GM19035 (cell line): ENCODE results near the gene XG.
"Not testable (repeated sequence)": the region's sequence is repeated elsewhere in the genome, so short reads cannot be mapped to it uniquely, and the experiment has no call there.

Experiments
- ATAC-seq: cut with Tn5 transposase; IDR thresholded peaks from one replicate; pipeline ENCODE4 v1.9.1; 2021; ENCODE audit not compliant: unreplicated experiment

XG gene

DNA sequence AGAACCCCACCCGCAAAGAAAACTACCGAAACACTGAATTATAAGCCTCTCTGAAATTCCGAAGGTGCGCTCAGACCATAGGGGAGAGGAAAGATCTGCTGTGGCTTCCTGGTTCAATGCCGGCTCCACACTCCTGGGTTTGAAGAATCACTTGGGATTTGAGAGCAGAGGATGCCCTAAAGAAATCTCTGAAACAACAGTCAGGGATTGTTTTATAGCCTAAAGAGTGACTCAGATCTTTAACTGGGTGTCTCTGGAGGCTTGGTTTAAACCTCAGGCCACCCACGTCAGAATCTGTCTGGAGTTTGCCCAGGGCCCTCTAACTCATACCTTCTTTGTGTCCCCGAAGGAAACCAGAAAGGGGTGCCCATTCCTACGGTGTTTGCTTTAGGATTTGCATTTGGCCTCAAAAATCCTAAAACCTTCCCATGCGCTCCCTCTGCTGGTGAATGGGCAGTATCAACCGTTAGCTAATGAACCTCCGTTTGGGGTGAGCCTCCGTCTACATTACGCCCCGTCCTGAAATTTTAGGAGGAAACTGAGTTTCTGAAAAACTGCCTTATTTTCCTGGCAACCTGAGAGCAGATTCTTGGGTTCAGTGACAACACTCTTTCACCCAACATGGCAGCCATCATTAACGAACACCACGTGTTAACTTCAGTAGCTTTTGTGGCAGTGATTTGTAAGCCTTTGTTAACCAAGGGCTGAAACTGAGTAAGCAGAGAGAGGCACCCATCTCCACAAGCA is 60.5 kb downstream of the XG start:
- ATAC-seq: not testable (repeated sequence)

DNA sequence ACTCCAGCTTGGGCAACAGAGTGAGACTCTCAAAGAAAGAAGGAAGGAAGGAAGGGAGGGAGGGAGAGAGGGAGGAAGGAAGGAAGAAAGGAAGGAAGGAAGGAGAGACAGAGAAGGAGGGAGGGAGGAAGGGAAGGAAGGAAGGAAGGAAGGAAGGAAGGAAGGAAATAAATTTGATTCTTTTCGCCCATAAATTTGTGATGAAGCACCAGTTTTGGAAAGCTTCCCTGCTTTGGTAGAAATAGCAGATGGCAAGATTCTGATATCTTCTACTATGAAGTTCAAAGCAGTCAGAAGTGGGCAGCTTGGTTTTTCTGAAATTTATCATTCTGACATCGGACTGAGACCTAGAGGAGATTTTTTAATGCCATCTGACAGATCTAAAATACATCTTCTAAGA is 65.2 kb downstream of the XG start:
- ATAC-seq: no peak

DNA sequence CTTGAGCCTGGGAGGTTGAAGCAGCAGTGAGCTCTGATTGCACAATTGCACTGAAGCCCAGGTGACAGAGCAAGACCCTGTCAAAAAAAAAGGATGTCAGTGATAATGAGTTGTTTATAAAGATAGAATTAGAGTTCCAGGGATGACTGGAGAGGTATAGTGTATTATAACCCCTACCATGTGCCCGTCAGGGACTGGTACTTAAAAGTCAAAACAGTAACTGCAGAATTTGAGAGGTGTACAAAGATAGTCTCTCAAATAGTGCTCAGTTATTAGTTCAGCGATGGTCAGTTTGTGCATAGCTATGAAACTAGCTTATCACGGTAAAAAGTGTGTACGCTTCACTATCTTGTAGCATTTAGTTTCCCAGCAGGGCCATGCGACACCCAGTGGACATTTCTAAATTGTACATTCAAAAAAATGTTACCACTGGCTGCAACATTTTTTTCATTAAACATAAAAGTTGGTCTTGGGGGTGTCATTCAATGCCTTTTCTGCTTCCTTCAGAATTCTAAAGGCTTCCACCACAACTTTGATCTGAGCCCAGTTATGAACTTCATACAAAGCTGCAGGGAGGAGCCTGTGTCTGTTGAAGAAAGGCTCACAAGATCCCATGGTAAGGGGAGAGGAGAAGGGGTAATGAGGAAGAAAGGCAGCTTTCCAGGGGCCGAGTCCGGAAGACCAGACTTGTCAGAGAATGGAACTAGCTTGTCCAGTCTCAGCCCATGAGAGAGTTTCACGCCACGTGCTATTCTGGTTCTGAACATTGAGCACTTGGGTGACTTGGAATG is 67.7 kb downstream of the XG start:
- no peak for ATAC-seq

DNA sequence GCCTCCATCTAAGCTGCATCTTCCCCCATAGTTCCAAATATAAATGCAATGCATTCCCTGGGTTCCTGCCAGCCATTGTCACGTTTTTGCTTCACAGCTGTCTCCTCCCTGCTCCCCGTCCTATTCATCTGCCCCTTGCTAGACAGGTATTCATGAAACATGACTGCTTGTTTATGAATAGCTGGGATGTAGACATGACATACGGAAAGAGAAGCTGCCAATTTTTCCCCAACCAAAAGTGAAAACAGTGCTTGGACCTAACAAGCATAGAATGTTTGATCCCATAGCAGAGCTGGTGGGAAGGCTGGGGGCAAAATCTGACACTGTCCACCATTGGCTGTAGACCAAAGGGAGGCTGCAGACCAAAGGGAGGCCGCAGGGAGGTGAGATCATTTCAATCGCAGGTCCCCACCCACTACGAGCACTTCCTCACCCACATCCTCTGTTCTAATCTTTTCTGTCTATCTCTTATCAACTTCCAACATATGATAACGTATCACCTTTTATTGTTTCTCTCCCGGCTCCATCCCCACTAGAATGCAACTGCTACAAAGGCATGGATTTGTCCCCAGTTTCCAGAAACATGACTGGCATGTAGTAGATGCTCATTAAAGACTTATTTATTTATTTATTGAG is 68.4 kb downstream of the XG start:
- no peak for ATAC-seq

DNA sequence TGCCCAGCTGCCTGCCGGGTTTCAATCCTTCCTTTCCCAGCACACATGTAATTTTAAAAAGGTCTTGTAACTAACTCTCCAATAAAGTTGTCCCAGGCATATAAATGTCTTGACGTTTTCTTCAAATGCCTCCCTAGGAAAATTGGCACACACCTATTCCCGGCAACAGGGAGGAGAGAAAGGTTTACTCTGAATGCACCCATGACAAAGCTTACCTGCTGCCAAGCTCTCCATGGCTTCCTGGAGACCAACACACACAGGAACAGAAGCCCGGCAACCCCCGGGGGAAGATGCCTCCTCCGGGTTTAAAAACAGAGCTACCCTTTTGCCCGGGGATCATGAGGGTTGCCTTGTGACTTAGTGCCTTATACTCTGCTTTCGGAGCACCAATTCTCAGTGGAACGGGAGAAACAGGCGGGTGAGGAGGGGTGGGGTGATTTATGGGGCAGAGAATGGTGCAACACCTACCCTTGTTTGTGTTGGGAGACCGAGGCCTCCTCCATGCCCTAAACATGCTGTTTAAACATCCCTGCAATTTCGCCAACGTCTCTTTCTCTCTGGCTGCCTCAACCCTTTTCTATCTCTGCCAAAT is 72.1 kb downstream of the XG start:
- ATAC-seq: no peak

DNA sequence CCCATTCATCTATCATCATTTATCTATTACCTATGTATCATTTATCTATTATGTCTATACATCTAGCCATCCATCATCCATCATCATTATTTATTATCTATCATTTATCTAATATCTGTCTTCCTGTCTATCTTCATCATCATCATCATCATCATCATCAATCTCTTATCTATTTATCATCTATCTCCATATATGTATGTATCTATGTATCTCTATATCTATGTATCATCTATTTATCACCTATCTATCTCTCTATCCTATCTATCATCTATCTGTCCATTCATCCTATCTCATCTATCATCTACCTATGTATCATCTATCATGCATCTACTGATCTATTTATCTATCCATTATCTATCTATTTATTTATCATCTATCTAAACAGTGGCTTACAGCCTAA is 73.0 kb downstream of the XG start:
- ATAC-seq: no peak

DNA sequence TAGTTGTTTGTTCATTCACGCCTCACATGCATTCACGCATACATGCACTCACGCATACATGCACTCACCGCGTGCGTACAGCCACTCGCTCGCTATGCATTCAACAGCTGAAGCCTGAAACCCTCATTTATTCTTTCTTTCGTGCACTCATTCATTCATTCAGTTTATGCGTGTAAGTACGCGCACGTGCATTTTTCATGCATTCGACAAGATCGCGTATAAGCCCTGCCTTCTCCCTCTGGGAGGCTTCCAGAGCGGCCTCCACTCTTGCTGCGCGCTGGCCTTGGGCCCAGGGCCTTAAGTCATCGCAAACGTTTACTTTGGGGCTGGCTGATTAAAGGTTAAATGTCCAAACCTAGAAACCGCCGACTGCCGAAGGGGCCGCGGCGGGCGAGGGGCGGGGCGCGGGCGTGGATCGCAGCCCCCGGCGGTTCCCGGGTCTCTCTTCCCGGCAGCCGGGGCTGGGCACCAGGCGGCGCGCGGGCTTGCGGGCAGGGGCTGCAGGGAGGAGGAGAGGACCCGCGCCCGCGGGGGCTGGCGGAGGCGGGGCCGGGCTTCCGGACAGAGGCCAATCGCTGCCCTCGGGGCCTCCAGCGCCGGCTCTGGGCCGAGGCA is 76.6 kb downstream of the XG start, which contains the start of gene GYG2:
Gene GYG2 (plus strand): TSS at position 587 of the 615 bp plus-strand sequence. CDS start 1,259 bp downstream, outside the sequence.
- ATAC-seq: no peak

DNA sequence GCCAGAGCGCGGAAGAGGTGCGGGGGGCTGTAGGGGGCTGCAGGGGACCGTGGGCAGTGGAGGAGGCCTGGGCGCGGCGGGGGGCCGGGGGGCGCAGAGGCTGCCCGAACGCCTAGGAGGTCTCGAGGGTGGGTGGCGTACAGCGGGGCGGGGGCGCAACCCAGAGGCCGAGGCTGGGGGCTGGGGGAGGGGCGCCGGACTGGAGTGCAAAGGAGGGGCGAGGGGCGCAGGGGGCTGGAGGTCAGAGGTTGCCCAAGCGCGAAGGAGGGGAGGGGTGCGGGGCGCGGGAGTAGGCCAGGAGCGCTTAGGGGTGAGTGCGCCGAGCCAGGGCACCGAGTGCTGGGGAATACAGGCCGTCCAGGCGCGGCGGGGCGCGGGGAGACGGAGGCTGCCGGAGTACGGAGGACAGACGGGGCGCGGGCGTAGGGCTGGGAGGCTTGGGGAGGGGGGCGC is 77.1 kb downstream of the XG start:
- ATAC-seq: no peak

DNA sequence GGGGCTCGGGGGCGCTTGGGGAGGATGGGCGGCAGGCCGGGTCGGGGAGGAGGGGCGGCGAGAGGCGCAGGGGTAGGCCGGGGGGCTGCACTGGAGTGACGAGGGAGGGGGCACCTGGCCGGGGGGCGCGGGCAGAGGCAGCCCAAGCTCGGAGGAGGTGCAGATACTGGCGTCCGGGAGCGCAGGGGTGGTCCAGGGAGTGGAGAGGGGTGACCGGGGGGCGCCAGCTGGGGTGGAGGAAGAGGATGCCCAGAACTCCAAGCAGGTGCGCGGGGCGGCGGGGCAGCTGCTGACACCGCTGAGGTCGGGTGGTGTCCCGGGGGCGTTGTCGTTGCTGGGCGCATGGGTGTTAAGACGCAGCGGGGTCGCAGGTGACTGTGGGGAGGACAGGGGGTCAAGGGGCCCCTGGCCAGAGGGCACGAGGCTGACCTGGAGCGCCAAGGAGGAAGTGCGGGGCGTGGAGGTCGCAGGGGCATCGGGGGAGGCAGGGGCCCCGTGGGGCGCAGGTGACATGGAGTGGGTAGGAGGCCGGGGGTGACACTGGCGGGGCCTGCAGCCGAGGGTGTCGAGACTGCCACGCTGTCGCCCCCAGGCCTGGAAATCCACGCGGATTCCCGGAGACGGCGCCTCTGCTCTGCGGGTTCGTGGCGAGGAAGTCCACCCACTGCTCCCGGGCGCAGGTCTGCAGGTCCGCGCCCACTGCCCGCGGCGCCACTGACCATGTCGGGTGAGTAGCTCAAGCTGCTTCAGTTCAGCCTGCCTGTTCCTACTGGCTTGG is 77.8 kb downstream of the XG start:
- no peak for ATAC-seq

DNA sequence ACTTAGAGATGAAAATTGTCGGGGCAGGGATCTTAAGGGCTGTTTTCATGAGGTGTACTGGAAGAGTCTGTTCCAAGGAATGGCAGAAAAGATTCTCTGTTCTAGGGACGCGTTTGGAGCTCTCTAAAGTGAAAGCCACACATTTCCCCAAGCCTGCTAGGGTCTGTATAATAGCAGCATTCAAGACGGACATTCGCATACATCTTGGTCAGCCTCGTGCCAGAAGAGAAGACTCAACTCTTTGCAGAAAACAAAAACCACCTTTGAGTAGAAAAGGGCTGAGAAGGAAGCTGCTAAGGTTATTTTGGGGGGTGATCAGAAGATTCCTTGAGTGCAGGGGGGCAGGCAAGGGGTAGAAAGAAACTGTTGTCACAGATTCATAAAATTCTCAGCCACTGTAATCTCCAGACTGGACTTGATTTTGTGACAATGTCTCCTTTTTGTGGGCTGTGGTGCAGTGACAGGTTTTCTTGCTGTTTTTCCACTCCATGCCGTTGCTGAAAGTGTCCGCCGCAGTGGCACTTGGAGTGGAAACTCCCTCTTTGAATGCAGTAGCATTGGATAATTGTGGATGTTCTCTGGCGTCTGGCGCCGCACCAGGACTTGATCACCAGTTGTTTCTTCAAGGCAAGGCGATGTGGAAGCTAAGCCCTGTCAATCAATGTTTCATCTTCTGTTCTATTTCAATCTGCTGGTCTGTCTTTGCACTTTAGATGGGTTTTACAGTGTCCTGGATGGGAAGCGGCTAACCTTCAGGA is 79.8 kb downstream of the XG start:
- no peak for ATAC-seq

DNA sequence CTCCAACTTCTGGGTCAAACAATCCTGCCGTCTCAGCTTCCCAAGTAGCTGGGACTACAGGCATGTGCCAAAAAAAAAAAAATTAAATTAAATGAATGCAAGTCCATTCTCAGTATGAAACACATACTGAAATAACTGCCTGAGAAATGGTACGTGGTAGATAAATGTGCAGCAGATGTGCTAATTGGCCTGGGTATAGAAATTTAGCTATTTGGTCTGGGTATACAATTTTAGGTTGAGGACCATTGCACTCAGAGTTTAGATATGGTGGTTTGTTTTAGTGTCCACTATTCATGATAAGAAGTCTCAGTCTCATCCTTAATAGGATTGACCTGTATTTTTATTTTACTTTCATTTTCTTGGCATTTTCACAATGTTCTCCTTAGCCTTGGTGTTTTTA is 86.1 kb downstream of the XG start:
- ATAC-seq: no peak

DNA sequence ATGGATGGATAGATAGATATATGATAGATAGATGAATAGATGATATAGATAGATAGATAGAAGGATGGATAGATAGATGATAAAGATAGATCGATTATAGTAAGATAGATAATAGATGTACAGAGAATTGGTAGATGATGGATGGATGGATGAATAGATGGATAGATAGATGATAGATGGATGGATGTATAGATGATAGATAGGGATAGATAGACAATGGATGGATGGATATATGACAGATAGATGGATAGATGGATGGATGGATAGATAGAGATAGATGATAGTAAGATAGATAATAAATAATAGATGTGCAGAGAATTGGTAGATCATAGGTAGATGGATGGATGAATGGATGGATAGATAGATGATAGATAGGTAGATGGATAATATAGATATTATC is 89.1 kb downstream of the XG start:
- ATAC-seq: no peak

DNA sequence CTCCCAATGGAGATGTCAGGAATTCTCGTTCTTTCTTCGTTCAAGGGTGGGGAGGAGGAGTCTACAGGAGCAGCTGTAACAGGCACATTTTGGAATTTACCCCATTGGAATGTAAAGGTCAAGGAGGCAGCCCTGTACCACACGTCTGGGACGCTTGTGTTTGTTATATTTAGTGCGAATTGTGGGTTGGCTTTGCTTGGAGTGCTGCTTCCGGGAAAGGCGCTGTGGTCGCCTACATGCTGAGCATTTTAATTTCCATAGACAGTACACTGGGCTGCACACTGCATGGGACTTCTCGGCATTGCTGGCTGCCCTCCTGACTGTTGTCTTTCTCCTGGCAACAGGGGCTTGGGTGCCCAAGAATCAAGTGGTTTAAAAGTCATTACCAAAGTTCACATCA is 89.7 kb downstream of the XG start:
- ATAC-seq: no peak

DNA sequence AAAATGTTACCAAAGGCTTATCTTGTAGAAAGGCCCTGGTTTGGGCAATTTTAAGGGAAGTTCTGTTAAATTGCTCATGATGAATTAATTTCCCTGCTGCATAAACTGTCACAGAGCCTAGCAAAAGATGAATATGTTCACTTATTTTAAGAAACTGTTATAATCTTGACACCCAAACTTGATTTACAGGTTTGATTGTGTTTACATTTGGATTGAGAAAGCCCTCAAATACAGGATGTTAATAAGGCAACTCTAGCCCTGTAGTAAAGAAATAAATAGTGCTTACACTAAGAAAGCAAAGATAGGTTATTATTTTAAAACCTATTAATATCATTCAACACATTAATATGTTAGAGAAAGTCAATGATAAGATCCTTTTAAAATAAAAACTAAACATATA is 95.2 kb downstream of the XG start:
- ATAC-seq: no peak

DNA sequence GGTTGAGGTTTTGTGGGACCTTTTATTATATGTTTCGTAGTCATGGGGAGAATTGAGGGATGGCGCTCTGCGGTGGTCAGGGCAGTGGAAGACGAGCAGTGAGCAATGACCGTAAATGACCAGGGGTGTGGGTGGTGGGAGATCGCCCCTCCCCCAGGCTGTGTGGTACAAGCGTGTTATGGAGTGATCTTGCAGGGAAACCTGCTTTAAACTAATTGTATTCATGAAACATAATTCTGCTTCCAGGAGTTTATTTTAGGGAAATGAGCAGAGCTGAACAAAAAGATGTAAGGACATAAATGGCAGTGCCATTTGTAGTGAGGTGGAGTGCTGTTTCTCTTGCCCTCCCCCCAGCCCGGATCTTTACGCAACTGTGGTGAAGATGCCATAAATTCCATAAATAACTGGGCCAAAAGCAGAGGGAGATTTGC is 97.0 kb downstream of the XG start:
- ATAC-seq: no peak

DNA sequence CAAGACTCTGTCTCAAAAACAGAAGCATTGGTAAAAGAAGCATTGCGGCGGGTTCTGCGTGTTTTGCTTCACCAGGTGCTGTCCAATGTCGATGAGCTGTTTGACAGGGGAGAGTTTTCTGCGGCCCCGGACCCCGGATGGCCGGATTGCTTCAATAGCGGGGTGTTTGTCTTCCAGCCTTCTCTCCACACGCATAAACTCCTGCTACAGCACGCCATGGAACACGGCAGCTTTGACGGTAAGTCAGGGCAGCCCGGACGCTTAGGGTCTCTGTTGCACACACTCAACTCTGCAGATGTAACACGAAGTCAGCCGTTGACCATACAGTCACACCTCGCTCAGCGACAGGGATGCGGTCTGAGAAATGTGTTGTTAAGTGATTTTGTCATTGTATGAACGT is 103.1 kb downstream of the XG start:
- ATAC-seq: no peak

DNA sequence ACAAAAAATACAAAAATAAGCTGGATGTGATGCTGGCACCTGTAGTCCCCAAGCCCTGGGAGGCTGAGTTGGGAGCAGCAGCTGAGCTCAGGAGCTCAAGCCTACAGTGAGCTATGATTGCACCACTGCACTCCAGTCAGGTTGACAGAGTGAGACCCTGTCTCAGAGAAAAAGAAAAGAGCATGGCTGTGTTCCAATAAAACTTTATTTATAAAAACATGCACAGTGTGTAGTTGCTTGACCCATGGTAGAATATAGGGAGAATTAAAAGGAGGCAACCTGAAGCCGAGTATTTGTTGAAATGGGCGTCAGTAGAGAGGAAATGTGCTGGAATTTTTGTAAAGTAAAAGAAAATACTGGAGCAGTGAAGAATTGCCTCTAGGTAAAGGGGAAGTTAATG is 103.9 kb downstream of the XG start:
- no peak for ATAC-seq

DNA sequence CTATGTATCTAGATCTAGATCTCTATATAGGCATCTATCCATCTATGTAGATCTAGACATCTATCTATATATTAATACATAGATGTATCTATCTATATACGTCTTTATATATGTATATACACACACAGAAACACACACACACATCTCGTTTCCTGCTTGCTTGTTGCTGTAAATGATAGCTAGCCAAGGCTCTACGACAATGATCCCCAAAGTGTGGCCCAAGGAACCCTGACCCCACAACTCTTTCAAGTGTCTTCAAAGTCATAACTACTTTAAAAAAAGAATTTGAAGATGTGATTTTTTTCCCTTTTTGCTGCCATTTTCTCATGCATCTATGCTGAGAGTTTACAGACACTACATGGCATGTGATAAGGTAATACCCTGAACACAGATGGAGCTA is 105.7 kb downstream of the XG start:
- ATAC-seq: no peak

DNA sequence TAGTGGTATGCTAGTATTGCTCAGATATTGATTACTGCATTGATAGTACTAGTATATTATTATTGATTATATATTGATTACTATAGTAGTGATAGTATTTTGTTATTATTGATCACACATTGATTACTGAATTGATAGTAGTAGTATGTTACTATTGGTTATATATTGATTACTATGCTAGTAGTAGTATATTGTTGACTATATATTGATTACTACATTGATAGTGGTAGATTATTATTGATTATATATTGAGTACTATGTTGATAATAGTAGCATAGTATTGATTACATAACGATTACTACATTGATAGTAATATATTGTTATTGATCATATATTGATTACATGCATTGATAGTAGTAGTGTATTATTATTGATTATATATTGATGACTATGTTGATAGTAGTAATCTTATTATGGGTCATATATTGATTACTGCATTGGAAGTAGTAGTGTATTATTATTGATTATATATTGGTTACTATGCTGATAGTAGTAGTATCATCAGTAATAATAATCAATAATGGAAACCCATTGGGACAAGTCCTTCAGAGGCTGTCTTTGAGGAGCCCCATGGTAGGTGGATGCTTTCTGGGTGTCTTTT is 107.5 kb downstream of the XG start:
- ATAC-seq: no peak
